ENCODE measurements around the gene SPAG16. TPM values are rescaled to one million over a fixed set of nuclear protein-coding genes. Genes with fewer than 3 reads are reported as not detected.
"Not testable (repeated sequence)": the region's sequence is repeated elsewhere in the genome, so short reads cannot be mapped to it uniquely, and the experiment has no call there.

The SPAG16 gene
- total RNA-seq, 1 experiment from 2014 or later: 42.8 TPM

GRCh38 chr2:213261715-213262114, 22.5 kb upstream of the SPAG16 start:
- in situ Hi-C loops (cut with HindIII; ENCODE audit: low sequenced_read_pairs): no loop called here
- no peak for DNase-seq (ENCODE audit: low spot score)

DNA sequence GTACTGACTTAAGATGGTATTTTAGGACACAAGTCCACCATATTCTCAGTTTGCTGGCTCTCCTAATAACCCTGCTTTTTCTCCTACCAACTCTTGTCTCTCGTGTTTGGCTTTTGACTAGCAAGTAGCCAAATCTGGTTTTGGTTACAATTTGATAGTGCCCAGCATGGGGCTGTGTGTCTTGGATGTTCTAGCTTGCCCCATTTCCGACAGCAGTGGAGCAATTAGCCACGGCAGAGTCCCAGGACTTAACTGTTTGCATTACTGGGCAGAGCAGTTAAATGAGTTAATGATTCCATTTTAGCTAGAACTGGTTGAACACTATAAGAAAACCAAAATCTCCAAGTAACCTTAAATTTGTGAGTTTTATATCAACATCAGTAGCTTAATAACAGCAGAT, 18.6 kb upstream of the SPAG16 start:
- in situ Hi-C loops (cut with HindIII; ENCODE audit: low sequenced_read_pairs): no loop called here
- DNase-seq (ENCODE audit: low spot score): no peak

GRCh38 chr2:213266421-213266820, 17.8 kb upstream of the SPAG16 start:
- in situ Hi-C loops (cut with HindIII; ENCODE audit: low sequenced_read_pairs): no loop called here
- no peak for DNase-seq (ENCODE audit: low spot score)

DNA sequence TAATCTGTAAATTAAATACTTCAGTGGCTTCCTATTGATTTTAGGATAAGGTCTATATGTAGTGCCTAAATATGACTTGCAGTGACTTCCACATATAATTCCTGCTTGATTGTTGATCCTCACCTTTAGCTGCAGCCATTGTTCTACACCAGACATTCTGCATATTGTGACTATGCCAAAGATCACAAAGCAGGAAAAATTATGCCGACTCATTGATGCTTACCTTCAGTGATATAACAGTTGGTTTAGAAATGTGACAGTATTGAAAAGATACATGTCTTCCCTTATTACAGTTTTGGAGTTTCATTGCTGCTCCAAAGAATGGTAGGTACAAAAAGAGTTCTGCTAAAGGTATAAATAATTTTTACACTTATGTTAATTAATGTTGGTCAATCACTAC, 12.3 kb upstream of the SPAG16 start:
- in situ Hi-C loops (cut with HindIII; ENCODE audit: low sequenced_read_pairs): no loop called here
- DNase-seq (ENCODE audit: low spot score): no peak

- no peak for DNase-seq (ENCODE audit: low spot score)
- in situ Hi-C loops (cut with HindIII; ENCODE audit: low sequenced_read_pairs): no loop called here
Measured at GRCh38 chr2:213274143-213274542, 10.1 kb upstream of the SPAG16 start.

DNA sequence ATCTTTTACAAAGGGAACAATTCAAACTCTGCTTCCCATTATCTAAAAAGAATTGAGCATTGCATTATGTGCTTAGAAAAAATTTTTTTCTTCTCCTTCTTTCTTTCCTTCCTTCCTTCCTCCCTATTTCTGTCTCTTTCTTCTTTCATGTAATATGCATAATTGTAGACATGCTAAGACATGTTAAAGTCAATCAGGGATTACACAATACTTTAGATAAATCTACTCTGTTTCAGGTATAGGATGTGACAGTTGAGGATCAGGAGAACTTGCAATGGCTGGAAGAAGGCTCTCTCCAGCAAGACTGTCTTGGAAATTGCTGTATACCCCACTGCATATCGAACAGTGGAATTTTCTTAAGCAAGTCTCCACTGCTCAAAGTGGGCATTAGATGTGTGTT, 9.0 kb upstream of the SPAG16 start:
- DNase-seq (ENCODE audit: low spot score): no peak
- in situ Hi-C loops (cut with HindIII; ENCODE audit: low sequenced_read_pairs): no loop called here

- in situ Hi-C loops (cut with HindIII; ENCODE audit: low sequenced_read_pairs); DNase-seq (ENCODE audit: low spot score): not testable (repeated sequence)
Measured at GRCh38 chr2:213277134-213277533, 7.1 kb upstream of the SPAG16 start.

- DNase-seq (ENCODE audit: low spot score): no peak
- in situ Hi-C loops (cut with HindIII; ENCODE audit: low sequenced_read_pairs): no loop called here
Measured at GRCh38 chr2:213279116-213279620, 5.1 kb upstream of the SPAG16 start.

- no peak for DNase-seq (ENCODE audit: low spot score)
- in situ Hi-C loops (cut with HindIII; ENCODE audit: low sequenced_read_pairs): no loop called here
Measured at GRCh38 chr2:213279971-213280370, 4.3 kb upstream of the SPAG16 start.

GRCh38 chr2:213281156-213281555, 3.1 kb upstream of the SPAG16 start:
- DNase-seq (ENCODE audit: low spot score): no peak
- in situ Hi-C loops (cut with HindIII; ENCODE audit: low sequenced_read_pairs): no loop called here

DNA sequence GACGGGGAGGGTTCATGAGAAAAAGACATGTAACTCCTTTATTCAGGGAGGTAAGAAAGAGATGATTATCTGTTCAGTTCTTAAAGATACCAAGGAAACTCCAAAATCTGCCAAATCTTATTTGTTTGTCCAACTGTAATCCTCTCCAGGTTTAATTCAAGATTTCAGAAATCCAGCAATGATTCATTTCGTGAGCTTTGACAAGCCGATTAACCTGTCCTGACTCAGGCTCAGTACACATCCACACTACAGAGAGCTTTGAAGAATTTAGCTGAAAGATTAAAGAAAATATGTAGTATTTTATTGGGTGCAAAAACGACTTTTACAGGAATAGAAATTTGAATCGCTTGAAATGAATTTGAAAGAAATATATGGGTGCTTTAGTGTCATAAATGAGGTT, 1.1 kb downstream of the SPAG16 start:
- in situ Hi-C loops (cut with HindIII; ENCODE audit: low sequenced_read_pairs): no loop called here
- DNase-seq (ENCODE audit: low spot score): no peak

GRCh38 chr2:213286161-213286560, 1.9 kb downstream of the SPAG16 start:
- in situ Hi-C loops (cut with HindIII; ENCODE audit: low sequenced_read_pairs): no loop called here
- DNase-seq (ENCODE audit: low spot score): no peak

- no peak for DNase-seq (ENCODE audit: low spot score)
Measured at GRCh38 chr2:213288913-213289700, 4.8 kb downstream of the SPAG16 start.

GRCh38 chr2:213290501-213290900, 6.2 kb downstream of the SPAG16 start:
- no peak for DNase-seq (ENCODE audit: low spot score)
- in situ Hi-C loops (cut with HindIII; ENCODE audit: low sequenced_read_pairs): no loop called here

More at GRCh38 chr2:213288913-213289700, 4.8 kb downstream of the SPAG16 start:
- in situ Hi-C loops (cut with HindIII; ENCODE audit: low sequenced_read_pairs): no loop called here

GRCh38 chr2:213296270-213296669, 12.0 kb downstream of the SPAG16 start:
- in situ Hi-C loops (cut with HindIII; ENCODE audit: low sequenced_read_pairs): no loop called here
- DNase-seq (ENCODE audit: low spot score): no peak

- in situ Hi-C loops (cut with HindIII; ENCODE audit: low sequenced_read_pairs): no loop called here
- DNase-seq (ENCODE audit: low spot score): no peak
Measured at GRCh38 chr2:213306316-213306942, 22.2 kb downstream of the SPAG16 start.

- in situ Hi-C loops (cut with HindIII; ENCODE audit: low sequenced_read_pairs): no loop called here
- DNase-seq (ENCODE audit: low spot score): no peak
Measured at GRCh38 chr2:213315168-213315876, 31.1 kb downstream of the SPAG16 start.

GRCh38 chr2:213316001-213316735, 31.9 kb downstream of the SPAG16 start:
- in situ Hi-C loops (cut with HindIII; ENCODE audit: low sequenced_read_pairs): no loop called here
- DNase-seq (ENCODE audit: low spot score): peak; percentile 45

GRCh38 chr2:213317929-213318328, 33.7 kb downstream of the SPAG16 start:
- in situ Hi-C loops (cut with HindIII; ENCODE audit: low sequenced_read_pairs): no loop called here
- DNase-seq (ENCODE audit: low spot score): no peak

All from G401 (cell line).